ENCODE results near the gene KCNIP3. TPM values are rescaled to one million over a fixed set of nuclear protein-coding genes. Genes with fewer than 3 reads are reported as not detected.
"Not testable (repeated sequence)": the region's sequence is repeated elsewhere in the genome, so short reads cannot be mapped to it uniquely, and the experiment has no call there.

The KCNIP3 gene
- total RNA-seq, 2 donors from 2014 or later: not detected

DNA sequence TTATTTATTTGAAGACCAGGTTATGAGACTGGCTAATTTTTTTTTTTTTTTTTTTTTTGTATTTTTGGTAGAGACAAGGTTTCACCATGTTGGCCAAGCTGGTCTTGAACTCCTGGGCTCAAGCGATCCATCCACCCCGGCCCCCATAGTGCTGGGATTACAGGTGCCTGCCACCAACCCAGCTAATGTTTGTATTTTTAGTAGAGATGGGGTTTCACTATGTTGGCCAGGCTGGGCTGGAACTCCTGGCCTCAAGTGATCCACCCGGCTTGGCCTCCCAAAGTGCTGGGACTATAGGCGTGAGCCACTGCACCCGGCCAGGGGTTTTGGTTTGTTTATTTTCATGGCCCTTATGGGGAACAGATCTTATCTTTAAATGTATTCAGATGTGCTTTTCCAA, 27.4 kb upstream of the KCNIP3 start:
- not testable (repeated sequence) for H3K4me1 Mint-ChIP-seq; H3K9me3 ChIP-seq (ENCODE audit: control insufficient read depth, low read length, poor library complexity, severe bottlenecking); H3K4me3 Mint-ChIP-seq; H3K36me3 Mint-ChIP-seq (ENCODE audit: low read depth); ATAC-seq; DNase-seq; H3K27ac Mint-ChIP-seq
- peaks cover 13% of the 10 kb centered on the region for H3K27me3 Mint-ChIP-seq

DNA sequence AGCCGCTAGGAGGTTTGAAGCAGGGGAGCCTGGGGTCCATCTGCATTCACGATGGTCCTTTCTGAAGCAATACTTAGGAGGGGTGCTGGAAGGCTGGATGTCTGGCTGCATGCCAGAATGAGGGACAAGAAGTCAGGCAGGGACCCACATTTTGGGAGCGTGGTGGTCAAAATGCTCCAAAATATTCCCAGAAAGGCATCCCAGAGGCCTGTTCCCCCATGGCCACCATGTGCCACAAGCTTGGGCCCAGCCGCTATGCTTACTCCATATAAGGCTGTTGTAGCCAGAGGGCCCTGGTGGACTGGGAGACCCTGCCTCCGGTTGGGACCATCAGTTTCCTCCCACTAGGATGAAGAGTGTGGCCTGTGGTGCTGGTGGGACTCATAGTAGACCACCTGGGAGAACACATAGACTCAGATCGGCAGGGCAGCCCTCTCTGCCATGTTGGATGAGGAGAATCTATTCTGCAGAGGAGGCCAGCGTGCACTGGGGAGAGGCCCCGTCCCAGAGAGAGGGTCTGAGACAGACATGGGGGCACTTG, 26.5 kb upstream of the KCNIP3 start:
- Mint-ChIP-seq H3K27me3 (peaks cover 13% of the 10 kb centered on the region), H3K4me3 (no peak overlapping the region), H3K4me1 (no peaks in the 10 kb centered on the region), H3K36me3 (ENCODE audit: low read depth) (no peaks in the 10 kb centered on the region), H3K27ac (no peak overlapping the region)
- DNase-seq: no peak
- H3K9me3 ChIP-seq (ENCODE audit: control insufficient read depth, low read length, poor library complexity, severe bottlenecking): no peaks in the 10 kb centered on the region
- ATAC-seq: no peak

DNA sequence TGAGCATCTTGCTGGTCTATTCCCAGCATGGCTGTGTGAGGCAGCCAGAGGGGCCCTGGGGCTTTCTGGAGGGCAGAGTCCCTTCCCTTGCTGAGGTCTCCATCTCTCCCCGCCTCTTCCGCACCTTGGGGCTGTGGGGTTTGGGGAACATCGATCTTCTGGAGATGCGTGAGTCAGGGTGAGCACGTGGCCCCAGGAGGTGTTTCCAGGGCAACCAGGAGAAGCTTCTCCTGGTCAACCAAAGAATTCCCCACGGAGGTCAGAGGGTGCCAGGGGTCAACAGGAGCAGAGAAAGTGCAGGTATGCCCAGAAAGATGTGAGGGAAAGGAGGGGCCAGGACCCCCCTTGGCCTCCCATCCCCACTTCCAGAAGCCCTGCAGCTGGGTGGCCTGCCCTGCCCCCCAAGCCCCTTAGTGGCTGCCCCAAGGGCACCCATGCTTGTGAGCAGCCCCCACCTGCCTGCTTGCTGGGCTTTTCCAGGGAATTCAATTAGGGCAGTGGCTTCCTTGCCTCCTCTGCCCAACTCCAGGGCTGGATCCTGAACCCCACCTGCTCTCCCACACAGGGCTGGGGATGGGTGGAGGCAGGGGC, 25.7 kb upstream of the KCNIP3 start:
- Mint-ChIP-seq H3K4me3 (no peak overlapping the region), H3K27ac (no peak overlapping the region), H3K36me3 (ENCODE audit: low read depth) (no peaks in the 10 kb centered on the region), H3K27me3 (peaks cover 11% of the 10 kb centered on the region), H3K4me1 (no peaks in the 10 kb centered on the region)
- ATAC-seq (no peak), DNase-seq (peak in 1 of 3 donors; percentile 6)
- no peaks in the 10 kb centered on the region for H3K9me3 ChIP-seq (ENCODE audit: control insufficient read depth, low read length, poor library complexity, severe bottlenecking)

DNA sequence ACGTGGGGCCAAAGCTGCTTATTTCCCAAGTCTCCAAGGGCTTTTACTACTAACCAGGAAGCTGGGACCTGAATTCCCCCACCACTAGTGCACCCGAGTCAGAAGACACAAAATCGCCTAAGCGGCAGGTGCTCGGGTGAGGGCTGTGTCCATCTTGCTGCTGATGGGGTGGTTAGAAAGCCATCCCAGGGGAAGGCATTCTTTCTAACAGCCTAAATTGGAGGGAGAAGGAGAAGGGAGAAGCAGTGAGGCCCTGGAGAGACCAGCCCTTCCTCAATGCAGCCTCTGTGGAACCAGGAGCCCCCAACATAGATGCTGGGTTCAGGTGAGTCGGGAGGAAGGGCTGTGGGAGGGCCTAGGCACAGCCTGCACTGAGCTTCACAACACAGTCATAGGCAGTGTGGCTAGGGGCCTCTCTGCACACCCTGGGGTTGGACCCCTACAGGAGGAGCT, 24.8 kb upstream of the KCNIP3 start:
- DNase-seq: no peak
- H3K9me3 ChIP-seq (ENCODE audit: control insufficient read depth, low read length, poor library complexity, severe bottlenecking): no peaks in the 10 kb centered on the region
- Mint-ChIP-seq H3K36me3 (ENCODE audit: low read depth) (no peaks in the 10 kb centered on the region), H3K4me1 (no peaks in the 10 kb centered on the region), H3K27ac (no peak overlapping the region), H3K27me3 (peaks cover 2% of the 10 kb centered on the region), H3K4me3 (no peak overlapping the region)
- no peak for ATAC-seq

DNA sequence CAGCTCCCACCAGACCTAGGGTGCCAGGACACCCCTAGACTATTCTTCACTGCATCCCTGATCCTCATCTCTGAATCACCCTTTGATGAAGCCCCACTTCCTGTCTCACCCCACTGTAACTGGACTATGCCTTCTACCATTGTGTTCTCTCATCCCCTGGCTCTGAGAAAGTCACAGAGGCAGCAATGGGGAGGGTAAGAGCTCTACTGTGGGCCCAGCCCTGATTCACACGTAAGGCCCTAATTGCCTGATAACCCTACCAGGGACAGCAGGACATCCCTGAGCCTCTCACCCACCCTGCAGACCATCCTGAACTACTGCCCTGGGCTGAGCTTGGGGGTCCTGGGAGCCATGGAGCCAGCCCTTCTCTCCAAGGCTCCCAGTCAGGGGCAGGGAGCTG, 24.4 kb upstream of the KCNIP3 start:
- Mint-ChIP-seq H3K27ac (no peak overlapping the region), H3K27me3 (no peaks in the 10 kb centered on the region), H3K4me1 (no peaks in the 10 kb centered on the region), H3K36me3 (ENCODE audit: low read depth) (no peaks in the 10 kb centered on the region), H3K4me3 (no peak overlapping the region)
- no peaks in the 10 kb centered on the region for H3K9me3 ChIP-seq (ENCODE audit: control insufficient read depth, low read length, poor library complexity, severe bottlenecking)
- ATAC-seq (no peak), DNase-seq (no peak)

DNA sequence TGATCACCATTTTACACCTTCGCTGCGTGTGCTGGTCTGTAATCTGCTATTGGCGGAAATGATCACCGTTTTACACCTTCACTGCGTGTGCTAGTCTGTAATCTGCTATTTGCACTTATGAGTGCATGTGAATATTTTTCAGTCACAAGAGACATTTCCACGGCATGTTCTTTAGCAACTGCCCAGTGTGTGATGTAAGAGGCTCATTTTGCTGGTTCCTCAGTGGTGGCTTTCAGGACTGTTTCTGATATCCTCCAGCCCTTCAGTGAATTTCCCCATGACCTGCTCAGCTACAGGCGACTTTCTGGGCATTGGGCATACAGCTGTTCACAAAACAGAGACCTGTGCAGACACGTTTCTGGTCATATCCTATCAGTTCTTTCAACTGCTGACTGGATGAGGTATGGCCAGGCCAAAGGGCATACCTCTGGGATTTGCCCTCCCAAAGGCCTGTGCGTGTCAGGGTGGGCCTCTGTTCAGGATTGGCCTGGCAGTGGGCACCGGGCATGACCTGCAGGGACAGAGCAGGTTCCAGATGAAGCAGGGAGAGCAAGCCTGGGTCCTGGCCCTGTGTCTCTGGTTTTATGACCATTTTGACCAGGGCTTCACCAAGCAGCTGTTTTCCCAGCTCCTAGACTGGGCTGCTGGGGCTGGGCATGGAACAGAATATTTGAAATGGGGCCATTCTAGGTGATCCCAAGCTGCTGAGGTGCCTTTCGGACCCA, 23.4 kb upstream of the KCNIP3 start:
- no peaks in the 10 kb centered on the region for H3K9me3 ChIP-seq (ENCODE audit: control insufficient read depth, low read length, poor library complexity, severe bottlenecking)
- no peaks in the 10 kb centered on the region for H3K4me1 Mint-ChIP-seq
- H3K4me3 Mint-ChIP-seq: no peak overlapping the region
- H3K27ac Mint-ChIP-seq: no peak overlapping the region
- DNase-seq: peak in 1 of 3 donors; percentile 1
- ATAC-seq: no peak
- no peaks in the 10 kb centered on the region for H3K27me3 Mint-ChIP-seq
- no peaks in the 10 kb centered on the region for H3K36me3 Mint-ChIP-seq (ENCODE audit: low read depth)

DNA sequence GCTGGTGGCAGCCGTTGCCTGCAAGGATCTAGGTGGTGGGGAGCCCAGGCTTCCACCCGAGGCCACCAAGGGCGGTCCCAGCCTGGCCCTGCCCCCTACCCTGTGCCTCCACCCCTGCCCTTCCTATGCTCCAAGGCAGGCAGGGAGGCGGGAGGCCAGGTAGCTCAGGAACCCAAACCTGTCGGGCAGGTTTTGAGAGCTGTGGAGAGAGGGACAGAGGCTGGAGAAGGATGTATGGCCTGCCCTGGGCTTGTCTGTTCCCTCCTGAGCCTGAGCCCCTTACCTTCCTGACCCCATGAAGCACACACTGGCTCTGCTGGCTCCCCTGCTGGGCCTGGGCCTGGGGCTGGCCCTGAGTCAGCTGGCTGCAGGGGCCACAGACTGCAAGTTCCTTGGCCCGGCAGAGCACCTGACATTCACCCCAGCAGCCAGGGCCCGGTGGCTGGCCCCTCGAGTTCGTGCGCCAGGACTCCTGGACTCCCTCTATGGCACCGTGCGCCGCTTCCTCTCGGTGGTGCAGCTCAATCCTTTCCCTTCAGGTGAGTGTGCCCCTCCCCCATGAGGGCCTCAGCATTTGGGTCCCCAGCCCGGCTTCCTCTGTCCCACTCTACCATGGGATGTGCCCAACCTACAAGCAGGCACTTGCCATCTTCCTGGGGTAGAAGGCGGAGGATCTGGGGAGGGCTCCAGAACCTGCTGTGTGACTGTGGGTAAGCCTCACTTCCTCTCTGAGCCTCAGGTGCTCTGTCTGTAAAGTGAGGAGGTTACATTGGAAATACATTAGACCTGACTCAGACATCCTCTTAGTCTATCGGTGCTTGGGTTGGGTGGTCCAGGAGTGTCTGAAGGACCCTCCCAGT, 22.6 kb upstream of the KCNIP3 start, which contains the start of gene PROM2:
Gene PROM2 (plus strand): TSS at position 159 of the 860 bp plus-strand sequence. CDS start 137 bp downstream, at position 296.
- H3K27me3 Mint-ChIP-seq: no peaks in the 10 kb centered on the region
- no peak within 1 kb of the TSS for H3K4me3 Mint-ChIP-seq
- H3K36me3 Mint-ChIP-seq (ENCODE audit: low read depth): no peaks in the 10 kb centered on the region

DNA sequence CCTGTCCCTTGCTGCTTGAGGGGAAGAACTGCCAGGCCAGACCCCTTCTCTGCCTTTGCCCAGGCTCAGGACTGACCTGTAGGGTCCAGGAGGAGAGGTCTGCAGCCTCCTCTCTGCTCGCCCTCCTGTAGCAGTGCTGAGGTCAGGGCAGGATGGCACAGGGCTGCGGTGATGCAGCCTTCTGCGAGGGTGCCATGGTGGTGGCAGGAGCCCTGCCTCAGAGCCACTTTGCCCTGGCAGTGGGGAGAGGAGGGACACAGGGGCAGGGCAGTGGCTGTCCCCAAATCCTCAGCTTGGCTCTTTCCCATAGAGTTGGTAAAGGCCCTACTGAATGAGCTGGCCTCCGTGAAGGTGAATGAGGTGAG, 22.0 kb upstream of the KCNIP3 start:
- Mint-ChIP-seq H3K4me3 (no peak overlapping the region), H3K4me1 (no peaks in the 10 kb centered on the region), H3K27ac (no peak overlapping the region), H3K27me3 (no peaks in the 10 kb centered on the region), H3K36me3 (ENCODE audit: low read depth) (no peaks in the 10 kb centered on the region)
- DNase-seq (no peak), ATAC-seq (no peak)
- no peaks in the 10 kb centered on the region for H3K9me3 ChIP-seq (ENCODE audit: control insufficient read depth, low read length, poor library complexity, severe bottlenecking)

More for the DNA sequence above, 22.6 kb upstream of the KCNIP3 start, which contains the start of gene PROM2:
- no peaks in the 10 kb centered on the region for H3K4me1 Mint-ChIP-seq
- no peak for ATAC-seq
- DNase-seq: peak in 1 of 3 donors; percentile 6
- H3K9me3 ChIP-seq (ENCODE audit: control insufficient read depth, low read length, poor library complexity, severe bottlenecking): no peaks in the 10 kb centered on the region
- no peak within 1 kb of the TSS for H3K27ac Mint-ChIP-seq

DNA sequence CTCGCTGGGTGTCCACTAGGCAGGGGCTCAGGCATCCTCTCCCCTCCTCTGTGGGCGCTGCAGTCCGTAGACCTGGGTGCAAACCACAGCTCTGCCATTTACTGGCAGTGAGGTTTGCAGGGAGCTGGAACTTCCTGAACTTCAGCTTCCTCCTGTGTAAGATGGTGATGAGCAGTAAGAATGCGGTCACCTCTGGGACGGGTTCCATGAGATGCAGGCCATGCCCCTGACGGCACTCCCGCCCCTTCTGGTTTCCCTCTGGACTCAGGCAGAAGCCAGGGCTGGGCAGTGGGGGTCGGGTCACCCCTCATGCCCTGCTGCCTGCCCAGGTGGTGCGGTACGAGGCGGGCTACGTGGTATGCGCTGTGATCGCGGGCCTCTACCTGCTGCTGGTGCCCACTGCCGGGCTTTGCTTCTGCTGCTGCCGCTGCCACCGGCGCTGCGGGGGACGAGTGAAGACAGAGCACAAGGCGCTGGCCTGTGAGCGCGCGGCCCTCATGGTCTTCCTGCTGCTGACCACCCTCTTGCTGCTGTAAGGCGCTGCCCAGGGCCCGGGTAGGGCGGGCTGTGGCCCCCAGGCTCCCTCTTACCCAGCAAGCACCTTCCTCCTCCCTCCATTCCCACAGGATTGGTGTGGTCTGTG, 21.4 kb upstream of the KCNIP3 start:
- DNase-seq: no peak
- no peaks in the 10 kb centered on the region for H3K27me3 Mint-ChIP-seq
- no peaks in the 10 kb centered on the region for H3K36me3 Mint-ChIP-seq (ENCODE audit: low read depth)
- no peak overlapping the region for H3K4me3 Mint-ChIP-seq
- no peaks in the 10 kb centered on the region for H3K4me1 Mint-ChIP-seq
- H3K27ac Mint-ChIP-seq: no peak overlapping the region
- no peaks in the 10 kb centered on the region for H3K9me3 ChIP-seq (ENCODE audit: control insufficient read depth, low read length, poor library complexity, severe bottlenecking)
- ATAC-seq: no peak

DNA sequence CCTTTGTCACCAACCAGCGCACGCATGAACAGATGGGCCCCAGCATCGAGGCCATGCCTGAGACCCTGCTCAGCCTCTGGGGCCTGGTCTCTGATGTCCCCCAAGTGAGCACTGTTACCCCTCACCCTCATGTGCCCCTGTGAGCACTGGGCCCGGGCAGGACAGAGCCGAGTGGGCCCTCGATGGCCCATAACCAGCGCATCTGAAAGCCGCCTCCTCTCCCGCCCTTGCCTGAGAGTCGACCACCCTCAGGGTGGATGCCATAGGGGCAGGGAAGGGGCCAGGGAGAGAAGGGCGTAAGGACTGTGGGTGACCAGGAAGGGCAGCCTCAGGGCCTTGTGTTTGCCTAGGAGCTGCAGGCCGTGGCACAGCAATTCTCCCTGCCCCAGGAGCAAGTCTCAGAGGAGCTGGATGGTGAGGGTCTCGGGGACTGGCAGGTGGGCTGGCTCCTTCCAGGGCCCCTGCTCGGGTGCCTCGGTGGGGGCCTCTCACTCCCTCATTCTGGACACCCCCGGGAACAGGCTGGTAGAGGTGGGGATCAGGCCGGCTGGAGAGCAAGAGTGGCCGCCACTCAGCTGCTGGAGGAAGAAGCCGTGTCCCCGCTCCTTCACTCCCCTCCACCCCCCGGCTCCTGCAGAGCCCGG, 20.8 kb upstream of the KCNIP3 start:
- no peaks in the 10 kb centered on the region for H3K9me3 ChIP-seq (ENCODE audit: control insufficient read depth, low read length, poor library complexity, severe bottlenecking)
- Mint-ChIP-seq H3K4me3 (no peak overlapping the region), H3K36me3 (ENCODE audit: low read depth) (no peaks in the 10 kb centered on the region), H3K27ac (no peak overlapping the region), H3K4me1 (no peaks in the 10 kb centered on the region), H3K27me3 (no peaks in the 10 kb centered on the region)
- DNase-seq (no peak), ATAC-seq (no peak)

DNA sequence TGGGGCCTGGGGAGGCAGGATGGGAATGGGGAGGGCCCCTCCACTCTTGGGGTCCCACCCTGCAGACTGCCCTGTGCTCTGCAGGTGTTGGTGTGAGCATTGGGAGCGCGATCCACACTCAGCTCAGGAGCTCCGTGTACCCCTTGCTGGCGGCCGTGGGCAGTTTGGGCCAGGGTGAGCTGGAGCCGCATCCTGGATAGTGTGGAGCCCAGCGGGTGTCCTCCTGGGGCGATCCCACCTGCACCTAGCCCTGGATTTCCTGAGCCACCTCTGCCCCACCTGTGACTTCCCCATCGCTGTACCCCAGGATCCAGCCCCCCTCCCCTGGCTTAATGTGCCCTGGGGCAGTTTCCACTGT, 20.3 kb upstream of the KCNIP3 start:
- H3K36me3 Mint-ChIP-seq (ENCODE audit: low read depth): no peaks in the 10 kb centered on the region
- no peaks in the 10 kb centered on the region for H3K4me1 Mint-ChIP-seq
- H3K27ac Mint-ChIP-seq: no peak overlapping the region
- H3K9me3 ChIP-seq (ENCODE audit: control insufficient read depth, low read length, poor library complexity, severe bottlenecking): no peaks in the 10 kb centered on the region
- ATAC-seq (no peak), DNase-seq (no peak)
- no peaks in the 10 kb centered on the region for H3K27me3 Mint-ChIP-seq
- no peak overlapping the region for H3K4me3 Mint-ChIP-seq

DNA sequence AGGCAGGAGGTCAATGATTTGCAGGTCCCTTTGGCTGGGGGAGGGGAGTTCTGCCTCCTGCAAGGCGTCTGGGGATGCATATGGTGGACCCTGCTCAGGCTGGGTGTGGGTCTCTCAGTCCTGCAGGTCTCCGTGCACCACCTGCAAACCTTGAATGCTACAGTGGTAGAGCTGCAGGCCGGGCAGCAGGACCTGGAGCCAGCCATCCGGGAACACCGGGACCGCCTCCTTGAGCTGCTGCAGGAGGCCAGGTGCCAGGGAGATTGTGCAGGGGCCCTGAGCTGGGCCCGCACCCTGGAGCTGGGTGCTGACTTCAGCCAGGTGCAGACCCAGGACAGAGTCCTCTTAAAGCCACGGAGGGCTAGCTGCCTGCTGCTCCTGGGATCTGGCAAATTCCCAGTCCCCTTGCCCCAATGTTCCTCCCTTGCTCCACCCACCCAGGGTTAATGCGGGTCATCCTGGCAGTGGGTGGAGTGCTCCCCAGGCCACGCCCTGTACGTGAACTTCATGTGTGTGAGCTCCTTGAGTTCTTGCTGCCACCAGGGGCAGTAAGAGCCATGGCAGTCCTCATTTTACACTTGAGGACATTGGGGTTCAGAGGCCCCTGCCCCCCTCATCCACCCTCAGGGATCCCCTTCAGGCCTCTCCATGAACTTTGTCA, 19.8 kb upstream of the KCNIP3 start:
- no peak for ATAC-seq
- H3K27me3 Mint-ChIP-seq: no peaks in the 10 kb centered on the region
- H3K27ac Mint-ChIP-seq: no peak overlapping the region
- H3K36me3 Mint-ChIP-seq (ENCODE audit: low read depth): no peaks in the 10 kb centered on the region
- H3K9me3 ChIP-seq (ENCODE audit: control insufficient read depth, low read length, poor library complexity, severe bottlenecking): no peaks in the 10 kb centered on the region
- no peaks in the 10 kb centered on the region for H3K4me1 Mint-ChIP-seq
- no peak overlapping the region for H3K4me3 Mint-ChIP-seq
- no peak for DNase-seq

Data from T-helper 17 cell (primary cell).